ENCODE data around the gene TEX35. TPM values are rescaled to one million over a fixed set of nuclear protein-coding genes. Genes with fewer than 3 reads are reported as not detected.

TEX35 gene
- total and polyA plus RNA-seq, 10 of the 15 experiments (the other 5 are each of a cell fraction or from before 2014, with no cell fraction given), result not detected

DNA sequence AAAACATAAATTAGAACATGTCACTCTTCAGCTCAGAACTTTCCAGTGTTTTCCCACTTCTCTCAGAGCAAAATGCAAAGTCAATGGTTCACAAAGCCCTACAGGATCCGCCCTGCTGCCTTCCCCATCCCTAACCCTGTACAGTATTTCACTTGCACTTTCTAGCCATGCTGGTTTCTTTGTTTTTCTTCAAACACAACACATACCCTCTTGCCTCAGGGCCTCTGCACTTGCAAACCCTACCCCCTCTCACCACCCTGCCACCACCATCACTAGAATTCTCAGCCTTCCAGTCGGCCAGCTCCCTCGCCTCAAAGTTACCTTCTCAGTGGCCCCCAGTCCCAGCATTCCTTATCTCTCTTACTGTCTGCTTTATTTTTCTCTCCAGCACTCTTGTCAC is 17.6 kb downstream of the TEX35 start:
- no peak overlapping the region for H3K9ac ChIP-seq (ENCODE audit: control insufficient read depth, insufficient read depth, low read length)
- no peak for ATAC-seq
- ChIA-PET CTCF (interaction anchor here (0.6 to 4.8 kb wide), 4 partner anchors 15 to 473 kb away, joined by 3 to 59 read pairs (median 4); no protein-coding TSS in a partner anchor), RAD21 (ENCODE audit: unreplicated experiment) (interaction anchor here (1.7 kb wide), 1 partner anchor 223 kb away, joined by 5 read pairs; no protein-coding TSS in a partner anchor), SMC1A (ENCODE audit: uncharacterized antibody, unreplicated experiment) (interaction anchor here (1.0 to 1.7 kb wide), 3 partner anchors 14 to 223 kb away, joined by 3 to 5 read pairs (median 3); no protein-coding TSS in a partner anchor), POLR2A (no interaction called here)
- no peak for FAIRE-seq
- H3K27ac ChIP-seq (ENCODE audit: control insufficient read depth, insufficient read depth), result no peak overlapping the region
- H3K4me3 ChIP-seq, result no peak overlapping the region
- no peak for TF ChIP-seq NR2C2 (IDR thresholded peaks at IDR 0.05; ENCODE audit: borderline replicate concordance, control insufficient read depth, insufficient read length, low read depth)
- TF ChIP-seq RUNX3 (IDR thresholded peaks at IDR 0.05; ENCODE audit: low read length), result no peak
- TF ChIP-seq, protein P1, sequence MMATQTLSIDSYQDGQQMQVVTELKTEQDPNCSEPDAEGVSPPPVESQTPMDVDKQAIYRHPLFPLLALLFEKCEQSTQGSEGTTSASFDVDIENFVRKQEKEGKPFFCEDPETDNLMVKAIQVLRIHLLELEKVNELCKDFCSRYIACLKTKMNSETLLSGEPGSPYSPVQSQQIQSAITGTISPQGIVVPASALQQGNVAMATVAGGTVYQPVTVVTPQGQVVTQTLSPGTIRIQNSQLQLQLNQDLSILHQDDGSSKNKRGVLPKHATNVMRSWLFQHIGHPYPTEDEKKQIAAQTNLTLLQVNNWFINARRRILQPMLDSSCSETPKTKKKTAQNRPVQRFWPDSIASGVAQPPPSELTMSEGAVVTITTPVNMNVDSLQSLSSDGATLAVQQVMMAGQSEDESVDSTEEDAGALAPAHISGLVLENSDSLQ (IDR thresholded peaks at IDR 0.05), result no peak
- TF ChIP-seq, protein P2, sequence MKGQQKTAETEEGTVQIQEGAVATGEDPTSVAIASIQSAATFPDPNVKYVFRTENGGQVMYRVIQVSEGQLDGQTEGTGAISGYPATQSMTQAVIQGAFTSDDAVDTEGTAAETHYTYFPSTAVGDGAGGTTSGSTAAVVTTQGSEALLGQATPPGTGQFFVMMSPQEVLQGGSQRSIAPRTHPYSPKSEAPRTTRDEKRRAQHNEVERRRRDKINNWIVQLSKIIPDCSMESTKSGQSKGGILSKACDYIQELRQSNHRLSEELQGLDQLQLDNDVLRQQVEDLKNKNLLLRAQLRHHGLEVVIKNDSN (IDR thresholded peaks at IDR 0.05; ENCODE audit: borderline replicate concordance, extremely low read length, insufficient read depth, low read depth, low read length), result no peak
- no peak for TF ChIP-seq BRCA1 (IDR thresholded peaks at IDR 0.05; ENCODE audit: low read depth, low read length)
- no peaks in the 10 kb centered on the region for H3K36me3 ChIP-seq (ENCODE audit: control insufficient read depth in 2 of 2, insufficient read depth in 2 of 2, low read length in 1 of 2)
- intact Hi-C loops (cut with micrococcal nuclease; ENCODE audit: unreplicated experiment) (no loop called here), in situ Hi-C loops (cut with MboI) (loop anchor here (5.0 to 25.0 kb wide), 3 partner anchors 232 to 837 kb away; partner anchors contain the start of gene AXDND1)
- H3K79me2 ChIP-seq (ENCODE audit: control insufficient read depth, insufficient read depth, low read length), result no peaks in the 10 kb centered on the region
- H2AFZ ChIP-seq (ENCODE audit: control insufficient read depth, low read depth, low read length), result no peak overlapping the region
- 33% methylated on average over 3 of the region's 3 CpGs for WGBS (ENCODE audit: insufficient coverage, insufficient replicate concordance, low lambda C conversion rate, missing lambda C conversion rate)
- no TSS peak for BruUV-seq (replicated peaks)
- DNase-seq (ENCODE audit: low read depth, low spot score), result no peak
- no peaks in the 10 kb centered on the region for H4K20me1 ChIP-seq (ENCODE audit: control insufficient read depth, insufficient read depth)
- H3K4me2 ChIP-seq (ENCODE audit: control insufficient read depth, insufficient read depth), result no peak overlapping the region
- H3K27me3 ChIP-seq (replicated peaks in 1 of 2; ENCODE audit: control insufficient read depth in 2 of 2, insufficient read depth in 2 of 2, low read length in 1 of 2), result no peaks in the 10 kb centered on the region; a peak in 1 of 4 replicates
- H3K4me1 ChIP-seq (ENCODE audit: control insufficient read depth, insufficient read depth, low read length), result no peaks in the 10 kb centered on the region
- no peaks in the 10 kb centered on the region for H3K9me3 ChIP-seq (replicated peaks; ENCODE audit: control insufficient read depth, insufficient read depth, low read length)

All from GM12878 (cell line).